Stimulated activated CD4-positive, alpha-beta T cell treated with anti-CD3 and anti-CD28 coated beads, Interleukin-1b, Interleukin-23, amount 100 ng/mL, for 1 hour (primary cell): ENCODE data around the gene PCBP1.
"Not testable (repeated sequence)": the region's sequence is repeated elsewhere in the genome, so short reads cannot be mapped to it uniquely, and the experiment has no call there.

Experiments
- DNase-seq, 2 donors: peaks; one replicate each; pipeline ENCODE4 v3.0.0-alpha.2; 2020; ENCODE audit warnings: low read depth in 2 of 2

Gene PCBP1

GRCh38 chr2:70098032-70098431 is 10.8 kb downstream of the PCBP1 start:
- no peak for DNase-seq

GRCh38 chr2:70099270-70099669 is 12.0 kb downstream of the PCBP1 start:
- DNase-seq, result no peak

DNA sequence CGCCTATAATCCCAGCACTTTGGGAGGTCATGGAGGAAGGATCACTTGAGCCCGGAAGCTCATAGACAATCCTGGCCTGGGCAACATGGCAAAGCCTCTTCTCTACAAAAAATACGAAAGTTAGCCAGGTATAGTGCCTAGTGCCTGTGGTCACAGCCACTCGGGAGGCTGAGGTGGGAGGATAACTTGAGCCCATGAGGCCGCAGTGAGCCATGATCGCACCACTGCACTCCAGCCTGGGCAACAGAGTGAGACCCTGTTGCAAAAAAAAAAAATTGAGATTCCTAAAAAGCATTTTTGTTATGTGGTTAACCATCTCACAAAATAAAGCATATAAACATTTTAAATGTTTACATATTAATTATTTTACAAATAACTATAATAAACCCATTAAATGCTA is 13.9 kb downstream of the PCBP1 start:
- DNase-seq, result no peak

DNA sequence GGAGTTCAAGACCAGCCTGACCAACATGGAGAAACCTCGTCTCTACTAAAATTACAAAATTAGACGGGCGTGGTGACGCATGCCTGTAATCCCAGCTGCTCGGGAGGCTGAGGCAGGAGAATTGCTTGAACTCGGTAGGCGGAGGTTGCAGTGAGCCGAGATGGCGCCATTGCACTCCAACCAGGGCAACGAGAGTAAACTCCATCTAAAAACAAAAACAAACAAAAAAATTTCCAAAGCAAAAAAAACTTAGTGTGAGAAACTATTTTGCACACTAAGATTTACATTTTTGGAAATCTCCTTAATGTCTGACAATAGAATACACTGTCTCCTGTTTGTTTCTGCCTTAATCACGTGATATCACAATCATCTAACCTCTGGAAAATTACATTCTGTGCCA is 14.4 kb downstream of the PCBP1 start:
- DNase-seq, result not testable (repeated sequence)

GRCh38 chr2:70102323-70102905 is 15.1 kb downstream of the PCBP1 start:
- not testable (repeated sequence) for DNase-seq

DNA sequence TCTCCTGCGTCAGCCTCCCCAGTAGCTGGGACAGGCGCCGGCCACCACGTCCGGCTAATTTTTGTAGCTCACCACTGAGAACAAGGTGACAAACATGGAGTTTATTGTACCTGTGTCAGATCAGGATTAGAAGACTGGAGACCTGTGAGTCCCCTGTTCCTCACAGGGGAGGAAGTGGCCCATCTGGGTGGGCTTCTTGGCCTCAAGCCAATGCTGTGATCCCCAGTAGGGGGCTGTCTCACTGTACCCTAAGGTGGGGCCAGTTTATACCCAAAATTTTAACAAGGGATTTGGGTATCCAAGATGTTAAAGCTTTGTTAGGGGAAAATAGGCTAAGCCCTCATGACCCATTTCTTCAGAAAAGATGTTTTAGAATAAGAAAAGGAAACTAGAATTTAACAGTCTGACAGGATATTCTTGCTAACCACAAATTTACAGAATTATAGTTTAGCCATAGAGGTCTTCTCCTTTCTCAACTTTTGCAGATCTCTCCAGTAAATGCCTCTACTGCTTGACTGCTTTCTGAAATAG is 16.3 kb downstream of the PCBP1 start:
- no peak for DNase-seq

GRCh38 chr2:70104231-70105111 is 17.2 kb downstream of the PCBP1 start:
- DNase-seq, result no peak

GRCh38 chr2:70106138-70106537 is 18.9 kb downstream of the PCBP1 start:
- DNase-seq, result not testable (repeated sequence)

DNA sequence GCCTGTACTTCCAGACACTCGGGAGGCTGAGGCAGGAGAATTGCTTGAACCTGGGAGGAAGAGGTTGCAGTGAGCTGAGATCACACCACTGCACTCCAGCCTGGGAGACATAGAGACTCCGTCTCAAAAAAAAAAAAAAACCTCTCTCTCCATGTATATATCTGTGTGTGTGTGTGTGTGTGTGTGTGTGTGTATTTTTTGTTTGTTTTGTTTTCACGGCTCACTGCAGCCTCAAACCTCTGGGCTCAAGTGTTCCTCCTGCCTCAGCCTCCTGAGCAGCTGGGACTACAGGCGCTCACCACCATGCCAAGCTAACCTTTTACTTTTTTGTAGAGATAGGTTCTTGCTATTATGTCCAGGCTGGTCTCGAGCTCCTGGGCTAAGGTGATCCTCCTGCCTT is 23.1 kb downstream of the PCBP1 start:
- DNase-seq, result not testable (repeated sequence)

DNA sequence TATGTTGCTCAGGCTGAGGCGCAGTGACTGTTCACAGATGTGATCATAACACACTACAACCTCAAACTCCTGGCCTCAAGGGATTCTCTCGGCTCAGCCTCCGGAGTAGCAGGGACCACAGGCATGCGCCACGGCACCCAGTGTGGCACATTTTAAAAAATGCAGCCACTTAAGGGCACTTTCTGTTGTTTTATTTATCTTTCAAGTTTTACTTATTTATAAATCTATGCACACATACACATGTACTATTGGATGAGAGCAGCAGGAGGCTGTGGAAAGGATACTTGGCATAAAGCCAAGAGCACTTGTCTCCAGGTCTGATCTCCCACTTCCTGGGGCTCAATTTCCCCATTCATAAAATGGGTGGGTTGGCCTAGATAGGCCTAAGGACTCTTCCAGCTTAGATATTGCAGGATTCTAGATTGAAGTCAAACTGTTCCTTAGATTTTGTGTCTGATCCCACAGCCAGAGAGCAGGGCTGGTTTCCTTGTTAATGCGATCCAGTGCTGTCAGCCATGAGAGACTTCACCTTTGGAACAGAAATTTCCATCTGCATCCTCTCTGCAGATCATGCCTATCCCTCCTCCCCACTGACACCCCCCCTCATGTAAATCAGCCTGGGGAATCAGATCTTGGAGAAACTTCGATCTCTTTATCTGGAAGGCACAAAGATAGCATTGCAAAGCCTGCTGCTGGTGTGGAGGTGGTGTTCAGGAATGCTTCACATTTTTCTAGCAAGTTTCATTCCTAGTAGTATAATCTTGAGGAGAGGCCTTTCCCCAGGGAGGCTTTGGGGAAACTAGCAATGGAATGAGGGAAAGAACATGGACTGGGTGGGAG is 24.7 kb downstream of the PCBP1 start:
- no peak for DNase-seq

DNA sequence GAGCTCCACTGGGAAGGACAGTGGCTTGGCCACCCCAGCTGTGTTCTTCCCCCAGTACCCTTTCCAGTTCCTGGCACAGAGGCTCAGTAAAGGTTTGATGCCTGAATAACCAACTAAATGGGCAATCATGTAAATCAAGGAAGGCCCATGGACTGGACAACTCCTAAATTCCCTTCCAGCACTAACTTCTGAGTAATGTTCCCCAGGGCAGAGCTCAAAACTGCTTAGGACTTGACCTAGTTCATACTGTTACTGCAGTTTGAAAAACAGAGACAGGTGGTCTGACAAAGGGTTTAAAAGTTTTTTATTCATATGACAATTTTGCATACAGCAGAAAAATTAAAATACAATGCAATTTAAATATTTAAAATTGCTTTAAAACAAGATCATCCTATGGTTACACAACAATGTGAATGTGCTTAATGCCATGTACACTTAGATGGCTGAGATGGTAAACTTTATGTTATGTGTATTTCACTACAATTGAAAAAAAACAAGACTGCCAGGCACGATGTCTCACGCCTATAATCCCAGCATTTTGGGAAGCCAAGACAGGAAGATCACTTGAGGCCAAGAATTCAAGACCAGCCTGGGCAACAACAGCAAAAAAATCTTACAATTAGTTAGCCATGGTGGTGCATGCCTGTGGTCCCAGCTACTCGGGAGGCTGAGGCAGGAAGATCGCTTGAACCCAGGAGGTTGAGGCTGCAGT is 26.2 kb downstream of the PCBP1 start:
- no peak for DNase-seq

DNA sequence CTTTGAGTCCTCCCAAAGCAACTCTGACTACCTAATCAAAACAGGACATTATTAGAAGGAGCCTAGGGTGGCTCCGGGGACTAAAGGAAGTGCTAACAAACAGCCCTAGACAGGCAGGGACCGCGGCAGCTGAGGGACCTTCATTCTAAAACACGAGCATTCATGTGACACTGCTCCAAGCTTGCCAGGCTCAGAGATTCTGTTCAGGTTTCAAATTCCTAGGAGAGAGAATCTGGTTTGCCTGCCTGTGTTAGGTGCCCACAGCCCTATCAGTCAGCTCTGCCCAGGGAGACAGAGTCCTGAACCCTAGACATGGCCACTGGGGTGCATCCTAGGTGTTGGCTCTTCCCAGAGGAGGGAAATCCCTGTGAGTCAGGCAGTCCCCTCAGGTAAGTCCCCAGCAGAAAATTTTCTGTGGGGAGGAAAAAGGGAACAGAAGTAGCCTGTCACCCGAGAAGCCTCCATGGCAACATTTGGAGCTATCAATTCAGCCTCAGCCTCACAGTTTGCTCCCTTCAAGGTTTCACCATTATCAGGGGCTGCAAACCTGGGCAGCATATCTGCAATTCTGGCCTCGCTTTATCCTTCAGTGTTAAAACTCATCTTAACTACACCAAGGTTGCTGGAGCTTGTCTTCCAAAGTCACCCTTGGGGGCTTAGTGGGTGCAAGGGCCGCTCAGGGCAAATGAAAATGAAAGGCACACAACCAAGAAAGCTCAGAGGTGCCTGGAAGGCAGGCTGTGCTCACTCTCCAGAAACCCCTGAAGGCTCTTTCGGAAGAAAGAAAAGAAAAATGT is 28.6 kb downstream of the PCBP1 start:
- DNase-seq, result no peak

DNA sequence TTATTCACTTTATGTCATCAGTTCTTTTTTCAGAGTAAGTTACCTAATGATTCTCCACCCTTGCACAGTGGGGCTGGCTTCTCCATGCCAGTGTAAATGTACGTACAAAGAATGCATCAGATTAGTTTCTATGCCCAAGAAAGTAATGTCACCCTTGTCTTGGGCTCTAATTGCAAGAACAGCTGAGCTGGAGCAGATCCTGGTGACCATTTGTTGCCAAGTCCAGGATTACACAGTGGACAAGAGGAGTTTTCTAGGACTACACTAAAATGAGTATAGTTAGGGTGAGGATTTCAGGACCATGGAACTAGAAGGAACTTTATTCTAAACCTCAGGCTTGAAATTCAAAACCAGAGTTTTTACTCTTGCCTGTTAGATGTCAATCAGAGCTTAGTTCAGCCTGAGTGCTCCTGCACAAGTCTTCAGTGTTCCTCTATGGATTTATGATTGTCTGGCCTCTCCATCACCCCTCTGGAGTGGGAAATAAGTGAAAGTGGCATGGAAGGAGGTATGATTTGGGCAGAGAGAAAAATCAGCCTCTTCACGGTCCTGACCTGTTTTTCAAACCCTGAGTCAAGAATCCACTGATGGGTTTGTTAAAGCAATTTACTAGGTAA is 29.8 kb downstream of the PCBP1 start:
- no peak for DNase-seq

DNA sequence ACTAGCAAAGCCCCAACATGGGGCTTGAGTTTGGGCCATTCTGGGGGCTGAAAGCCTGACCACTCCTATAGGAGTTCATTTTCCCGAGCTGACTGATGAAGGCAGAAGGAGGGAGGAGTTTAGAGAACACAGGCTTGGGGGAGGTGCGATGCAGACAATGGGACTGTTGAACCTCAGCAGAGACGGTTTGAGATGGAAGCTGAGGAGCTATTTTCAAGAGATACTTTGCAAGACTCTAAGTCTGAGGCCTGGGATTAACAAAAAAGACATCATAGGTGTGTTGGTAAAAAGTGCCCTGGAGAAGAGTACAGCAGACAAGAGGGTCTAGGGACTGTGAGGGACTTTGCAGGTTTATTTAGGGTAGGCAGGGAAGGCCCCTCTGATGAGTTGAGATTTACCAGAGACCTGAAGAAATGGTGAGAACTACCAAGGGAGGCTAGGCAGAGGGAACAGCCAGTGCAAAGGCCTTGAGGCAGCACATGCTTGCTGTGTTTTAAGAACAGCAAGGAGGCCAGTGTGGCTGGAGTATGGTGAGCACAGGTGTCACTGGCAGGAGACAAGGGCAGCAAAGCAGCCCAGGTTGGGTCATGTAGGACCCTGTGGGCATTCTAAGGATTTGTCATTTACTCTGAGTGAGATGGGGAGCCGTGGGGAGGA is 31.6 kb downstream of the PCBP1 start:
- no peak for DNase-seq

GRCh38 chr2:70121627-70122372 is 34.5 kb downstream of the PCBP1 start:
- no peak for DNase-seq

GRCh38 chr2:70122470-70122869 is 35.2 kb downstream of the PCBP1 start:
- DNase-seq, result no peak

- DNase-seq, result no peak
Measured at GRCh38 chr2:70123051-70123828, 36.0 kb downstream of the PCBP1 start.

DNA sequence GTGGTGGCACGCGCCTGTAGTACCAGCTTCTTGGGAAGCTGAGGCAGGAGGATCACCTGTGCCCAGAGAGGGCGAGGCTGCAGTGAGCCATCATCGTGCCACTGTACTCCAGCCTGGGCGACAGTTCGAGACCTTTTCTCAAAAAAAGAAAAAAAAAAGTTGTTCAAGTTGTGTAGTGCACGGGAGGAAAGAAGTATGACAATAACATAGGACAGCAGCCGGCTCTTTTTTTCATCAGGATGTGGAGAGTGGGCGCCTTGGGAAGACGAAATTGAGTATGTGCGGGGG is 36.5 kb downstream of the PCBP1 start:
- DNase-seq, result no peak
